ENCODE measurements around the gene TRIM52.

- TF ChIP-seq CTCF (conservative IDR thresholded peaks at IDR 0.05; ENCODE audit: low read depth, low read length): no peak
- TF ChIP-seq MAZ (IDR thresholded peaks at IDR 0.05; ENCODE audit: borderline replicate concordance, low read depth, low read length): no peak
- TF ChIP-seq USF2 (IDR thresholded peaks at IDR 0.05; ENCODE audit: low read depth, low read length): no peak
- no peak for TF ChIP-seq FOS (IDR thresholded peaks at IDR 0.05; ENCODE audit: low read depth, low read length)
- TF ChIP-seq MXI1 (IDR thresholded peaks at IDR 0.05; ENCODE audit: borderline replicate concordance, low read depth, low read length): no peak
- TF ChIP-seq CEBPB (IDR thresholded peaks at IDR 0.05; ENCODE audit: low read depth, low read length): no peak
- no peak for TF ChIP-seq POLR2A (IDR thresholded peaks at IDR 0.05; ENCODE audit: low read depth, low read length)
- no peak for TF ChIP-seq MAFK (IDR thresholded peaks at IDR 0.05; ENCODE audit: low read depth, low read length)
- no peak for TF ChIP-seq CHD1 (IDR thresholded peaks at IDR 0.05; ENCODE audit: low read depth, low read length)
- no peak for TF ChIP-seq ELK1 (IDR thresholded peaks at IDR 0.05; ENCODE audit: borderline replicate concordance, low read depth, low read length)
Observed at GRCh38 chr5:181239062-181239663, 21.8 kb downstream of the TRIM52 start.

Data from IMR-90 (cell line).